T-helper 1 cell treated with Interleukin-12 subunit alpha and Interleukin-12 subunit beta and Interleukin-4 antibody, amounts not matched to agents 30 ng/mL and 1 ng/mL, for 36 hours (primary cell): ENCODE measurements around the gene GDF2. TPM values are rescaled to one million over a fixed set of nuclear protein-coding genes. Genes with fewer than 3 reads are reported as not detected.

ENCODE experiments used
- intact Hi-C: fragments of 100-400 bp; cut with micrococcal nuclease; formaldehyde crosslinking; loops from one replicate; pipeline ENCODE4 v1.15.1; 2024
- total RNA-seq: library from RNA; stranded (reverse); gene quantifications from 2 replicates; pipeline ENCODE4 v1.2.3, GENCODE V29; 2022

Gene GDF2
- total RNA-seq, 1 donor from 2014 or later, result not detected

- intact Hi-C loops, result no loop called here
These were observed 9.7 kb downstream of the GDF2 start for GRCh38 chr10:47331954-47332353.

GRCh38 chr10:47332371-47332770 is 10.1 kb downstream of the GDF2 start:
- intact Hi-C loops, result no loop called here

GRCh38 chr10:47332946-47333345 is 10.7 kb downstream of the GDF2 start:
- intact Hi-C loops, result no loop called here

GRCh38 chr10:47333532-47333931 is 11.3 kb downstream of the GDF2 start:
- intact Hi-C loops, result no loop called here

- intact Hi-C loops, result no loop called here
These were observed 12.4 kb downstream of the GDF2 start for GRCh38 chr10:47334466-47335295.

GRCh38 chr10:47335906-47336305 is 13.7 kb downstream of the GDF2 start:
- intact Hi-C loops, result no loop called here

GRCh38 chr10:47336387-47337134 is 14.3 kb downstream of the GDF2 start:
- intact Hi-C loops, result no loop called here

- intact Hi-C loops, result no loop called here
These were observed 15.1 kb downstream of the GDF2 start for GRCh38 chr10:47337310-47337709.

- intact Hi-C loops, result no loop called here
These were observed 17.0 kb downstream of the GDF2 start for GRCh38 chr10:47339186-47339735.

GRCh38 chr10:47339759-47340607 is 17.7 kb downstream of the GDF2 start:
- intact Hi-C loops, result loop anchor here (1.0 kb wide), 2 partner anchors 293 to 316 kb away; no protein-coding TSS in a partner anchor

GRCh38 chr10:47340608-47341170 is 18.4 kb downstream of the GDF2 start:
- intact Hi-C loops, result loop anchor here (1.0 kb wide), 2 partner anchors 293 to 316 kb away; no protein-coding TSS in a partner anchor

- intact Hi-C loops, result no loop called here
These were observed 23.0 kb downstream of the GDF2 start for GRCh38 chr10:47344996-47345870.

GRCh38 chr10:47346581-47347302 is 24.5 kb downstream of the GDF2 start:
- intact Hi-C loops, result no loop called here

- intact Hi-C loops, result no loop called here
These were observed 25.0 kb downstream of the GDF2 start for GRCh38 chr10:47347303-47347675.

GRCh38 chr10:47348138-47348651 is 25.9 kb downstream of the GDF2 start, which contains the start of gene RBP3:
TSS of gene RBP3 (plus strand) at chr10:47348363. CDS start at chr10:47348485, 122 bp downstream.
- intact Hi-C loops, result no loop called here

- intact Hi-C loops, result no loop called here
These were observed 26.6 kb downstream of the GDF2 start for GRCh38 chr10:47348661-47349470.

GRCh38 chr10:47349516-47349915 is 27.3 kb downstream of the GDF2 start:
- intact Hi-C loops, result no loop called here

GRCh38 chr10:47349941-47350371 is 27.7 kb downstream of the GDF2 start:
- intact Hi-C loops, result no loop called here
